LNCaP clone FGC (cell line): ENCODE measurements around the gene CYP27B1.

ENCODE experiments used
- DNase-seq: peaks from one replicate; pipeline ENCODE4 v3.0.0-alpha.2; 2011; ENCODE audit warnings: low read depth
- H3K4me3 ChIP-seq: 2 replicates; pipeline ENCODE4 v1.5.1; 2011; ENCODE audit warnings: mild to moderate bottlenecking, low read depth, low read length, control low read depth
- CTCF ChIP-seq: IDR thresholded peaks from 2 replicates; pipeline ENCODE4 v1.5.1; 2012; ENCODE audit warnings: mild to moderate bottlenecking; ENCODE audit not compliant: control insufficient read depth, insufficient read depth; ENCODE audit errors: extremely low read depth

CYP27B1 gene

DNA sequence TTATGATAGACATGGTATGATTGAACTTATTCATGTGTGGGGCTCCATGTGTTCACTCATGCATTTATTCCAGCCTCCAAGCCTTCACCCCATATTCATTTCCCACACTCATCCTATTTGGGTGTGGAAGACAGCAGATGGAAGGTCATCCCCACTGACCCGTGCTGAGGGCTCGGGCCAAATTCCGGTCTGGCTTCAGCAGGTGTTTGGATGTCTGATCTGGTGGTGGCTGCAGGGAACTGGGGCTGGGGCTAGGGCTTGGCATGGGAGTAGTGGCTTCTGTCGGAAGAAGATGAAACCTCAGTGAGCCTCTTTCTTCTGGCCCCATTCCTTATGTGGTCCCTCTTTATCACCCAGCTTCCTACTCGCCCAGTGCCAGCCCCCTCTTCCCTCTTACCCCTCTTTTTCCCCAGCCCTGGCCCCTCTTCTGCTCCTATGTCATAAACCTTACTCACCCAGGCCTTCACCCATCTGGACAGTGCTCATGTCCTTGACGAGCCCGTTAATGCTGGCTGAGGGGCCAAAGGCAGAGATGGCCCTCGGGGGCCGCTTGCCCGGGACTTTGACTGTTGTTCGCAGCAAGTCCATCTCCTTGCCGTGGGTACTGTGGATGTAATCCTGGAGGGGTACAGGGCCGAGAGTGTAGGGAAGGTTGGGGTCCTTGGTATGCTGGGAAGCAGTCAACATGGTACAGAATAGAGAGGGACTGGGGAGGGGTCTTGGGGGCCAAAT, 36.4 kb downstream of the CYP27B1 start:
- no peak for TF ChIP-seq CTCF

DNA sequence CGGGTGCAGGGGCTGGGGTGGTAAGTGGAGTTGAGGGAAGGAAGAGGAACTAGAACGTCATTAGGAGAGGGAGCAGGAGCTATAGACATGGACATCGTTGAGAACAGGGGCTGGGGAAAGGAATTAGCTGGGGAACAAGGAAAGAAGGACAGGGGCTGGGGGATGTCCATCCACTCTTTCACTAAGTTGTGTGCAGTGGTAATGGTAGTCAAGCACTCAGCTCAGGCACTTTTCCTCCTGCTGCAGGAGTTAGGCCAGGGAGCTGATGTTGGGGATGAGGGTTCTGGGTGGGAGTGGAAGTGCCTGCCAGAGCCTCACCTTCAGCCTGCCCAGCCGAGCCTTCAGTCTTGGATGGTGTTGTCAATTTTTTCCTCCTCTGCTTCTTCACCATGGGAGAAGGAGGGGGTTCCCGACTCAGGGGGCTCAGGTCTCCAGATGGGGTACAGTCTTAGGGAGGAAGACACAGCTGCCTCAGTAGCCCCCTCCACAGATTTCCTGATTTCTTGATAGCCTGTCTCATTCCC, 37.5 kb downstream of the CYP27B1 start:
- H3K4me3 ChIP-seq: no peak overlapping the region
- DNase-seq: no peak
- TF ChIP-seq CTCF: no peak

More for the DNA sequence above, 36.4 kb downstream of the CYP27B1 start:
- no peak overlapping the region for H3K4me3 ChIP-seq
- no peak for DNase-seq

DNA sequence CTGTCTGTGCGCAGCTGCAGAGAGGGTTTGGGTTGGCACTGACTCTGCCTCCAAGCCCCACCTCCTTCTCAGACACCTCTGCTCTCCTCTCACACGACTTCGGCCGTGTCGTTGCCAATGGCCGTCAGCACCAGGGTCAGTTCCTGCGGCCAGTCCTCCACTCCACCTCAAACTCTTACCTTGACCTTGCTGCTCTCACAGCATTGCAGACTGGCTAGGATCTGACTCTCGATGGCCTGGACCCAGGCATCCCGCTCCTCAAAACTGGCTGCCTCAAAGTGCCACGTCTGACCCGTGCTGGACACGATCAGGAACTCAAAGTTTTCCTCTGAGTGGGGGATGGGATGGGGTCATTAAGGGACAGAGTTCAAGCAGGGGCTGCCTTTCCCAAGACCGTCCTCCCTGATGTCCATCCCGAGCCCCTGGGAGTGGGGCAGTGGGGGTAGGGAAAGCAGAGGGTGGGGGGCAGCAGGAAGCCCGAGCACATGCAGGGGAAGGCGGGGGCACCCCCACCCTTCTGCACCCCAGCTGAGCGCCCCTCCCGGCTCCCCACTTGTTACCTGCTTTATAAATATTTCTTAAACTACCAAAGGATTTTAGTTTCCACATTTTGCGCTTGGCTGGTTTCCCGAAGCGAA, 39.0 kb downstream of the CYP27B1 start:
- TF ChIP-seq CTCF: no peak
- peak; percentile 59 for DNase-seq
- H3K4me3 ChIP-seq: peak overlapping the region; percentile 53

GRCh38 chr12:57726884-57727757, 39.8 kb downstream of the CYP27B1 start:
- peak overlapping the region; percentile 53 for H3K4me3 ChIP-seq
- DNase-seq: peak; percentile 40
- no peak for TF ChIP-seq CTCF

DNA sequence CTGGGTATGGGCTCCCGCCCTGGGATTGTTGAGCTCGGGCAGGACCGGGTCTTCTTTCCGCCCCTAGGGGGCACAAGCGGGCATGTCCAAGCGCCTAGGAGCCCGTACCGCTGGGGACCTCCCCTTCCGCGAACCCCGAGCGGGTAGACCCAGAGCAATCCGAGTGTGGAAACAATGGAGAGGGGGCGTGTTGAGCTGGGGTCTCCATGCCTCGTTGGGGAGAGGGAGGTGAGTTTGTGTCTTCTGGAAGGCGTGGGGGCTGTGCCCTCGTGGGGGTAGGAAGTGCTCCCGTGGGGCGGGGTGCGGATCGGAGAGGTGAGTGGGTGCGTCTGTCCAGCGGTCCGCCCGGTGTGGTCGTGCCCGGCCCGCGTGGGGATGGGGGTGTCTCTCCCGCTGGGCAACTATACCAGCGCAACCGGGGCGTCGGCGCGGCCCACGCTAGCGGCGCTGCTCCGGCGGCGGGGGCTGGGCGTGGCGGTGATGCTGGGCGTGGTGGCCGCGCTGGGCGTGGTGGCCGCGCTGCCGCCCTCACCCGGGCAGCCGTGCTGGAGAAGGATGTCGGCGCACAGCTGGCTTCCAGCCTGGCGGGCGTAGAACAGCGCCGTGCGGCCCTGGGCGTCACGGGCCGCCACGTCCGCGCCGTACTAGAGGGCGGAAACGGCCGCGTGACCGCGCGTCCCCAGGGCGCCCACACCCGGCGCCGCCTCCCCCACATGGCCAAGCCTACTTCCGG, 40.6 kb downstream of the CYP27B1 start:
- H3K4me3 ChIP-seq: peak overlapping the region; percentile 53
- peak; percentile 62 for TF ChIP-seq CTCF
- no peak for DNase-seq

GRCh38 chr12:57725851-57726150, 41.1 kb downstream of the CYP27B1 start:
- no peak for DNase-seq
- H3K4me3 ChIP-seq: peak overlapping the region; percentile 53
- TF ChIP-seq CTCF: no peak
